IPS-18a (cell line): Measurements from ENCODE around the gene TMC8.

Experiments used
- H3K27ac ChIP-seq: one replicate; pipeline ENCODE4 v1.5.1; 2013; ENCODE audit warnings: low read length
- H3K27me3 ChIP-seq: one replicate; pipeline ENCODE4 v1.6.1; 2013; ENCODE audit warnings: mild to moderate bottlenecking, low read length; ENCODE audit not compliant: control insufficient read depth, insufficient read depth
- H3K36me3 ChIP-seq: one replicate; pipeline ENCODE4 v1.6.1; 2013; ENCODE audit warnings: low read depth, low read length; ENCODE audit not compliant: control insufficient read depth
- H3K4me1 ChIP-seq: one replicate; pipeline ENCODE4 v1.6.1; 2013; ENCODE audit warnings: low read depth, low read length; ENCODE audit not compliant: control insufficient read depth
- H3K4me3 ChIP-seq: one replicate; pipeline ENCODE4 v1.5.1; 2013; ENCODE audit warnings: low read length
- H3K9ac ChIP-seq: one replicate; pipeline ENCODE4 v1.6.1; 2013; ENCODE audit warnings: mild to moderate bottlenecking, low read length, moderate library complexity
- H3K9me3 ChIP-seq: one replicate; pipeline ENCODE4 v1.6.1; 2013; ENCODE audit warnings: low read depth, low read length; ENCODE audit not compliant: control insufficient read depth

The TMC8 gene

GRCh38 chr17:78101542-78101941 is 29.0 kb upstream of the TMC8 start:
- Histone ChIP-seq H3K4me3 (no peak overlapping the region), H3K9ac (no peak overlapping the region), H3K27me3 (no peaks in the 10 kb centered on the region), H3K36me3 (peaks cover 53% of the 10 kb centered on the region), H3K9me3 (no peaks in the 10 kb centered on the region), H3K4me1 (no peaks in the 10 kb centered on the region), H3K27ac (no peak overlapping the region)

- Histone ChIP-seq H3K27ac (no peak overlapping the region), H3K4me1 (no peaks in the 10 kb centered on the region), H3K9me3 (no peaks in the 10 kb centered on the region), H3K27me3 (no peaks in the 10 kb centered on the region), H3K4me3 (no peak overlapping the region), H3K36me3 (peaks cover 37% of the 10 kb centered on the region), H3K9ac (no peak overlapping the region)
These were observed 27.3 kb upstream of the TMC8 start for GRCh38 chr17:78103311-78103710.

- Histone ChIP-seq H3K36me3 (peaks cover 28% of the 10 kb centered on the region), H3K4me1 (no peaks in the 10 kb centered on the region), H3K27me3 (no peaks in the 10 kb centered on the region), H3K9me3 (no peaks in the 10 kb centered on the region), H3K27ac (no peak overlapping the region), H3K4me3 (no peak overlapping the region), H3K9ac (no peak overlapping the region)
These were observed 26.0 kb upstream of the TMC8 start for GRCh38 chr17:78104540-78104941.

- H3K4me1 ChIP-seq, result no peaks in the 10 kb centered on the region
- H3K36me3 ChIP-seq, result peaks cover 26% of the 10 kb centered on the region
- H3K9me3 ChIP-seq, result no peaks in the 10 kb centered on the region
- no peak overlapping the region for H3K27ac ChIP-seq
- H3K27me3 ChIP-seq, result no peaks in the 10 kb centered on the region
- no peak overlapping the region for H3K4me3 ChIP-seq
- no peak overlapping the region for H3K9ac ChIP-seq
These were observed 25.5 kb upstream of the TMC8 start for GRCh38 chr17:78105101-78105500.

GRCh38 chr17:78105551-78105950 is 25.0 kb upstream of the TMC8 start:
- Histone ChIP-seq H3K9me3 (no peaks in the 10 kb centered on the region), H3K4me3 (no peak overlapping the region), H3K27ac (no peak overlapping the region), H3K36me3 (peaks cover 22% of the 10 kb centered on the region), H3K9ac (no peak overlapping the region), H3K27me3 (no peaks in the 10 kb centered on the region), H3K4me1 (no peaks in the 10 kb centered on the region)

GRCh38 chr17:78106211-78106610 is 24.4 kb upstream of the TMC8 start:
- Histone ChIP-seq H3K9ac (no peak overlapping the region), H3K36me3 (peaks cover 21% of the 10 kb centered on the region), H3K27me3 (no peaks in the 10 kb centered on the region), H3K27ac (no peak overlapping the region), H3K9me3 (no peaks in the 10 kb centered on the region), H3K4me1 (no peaks in the 10 kb centered on the region), H3K4me3 (no peak overlapping the region)

- no peak overlapping the region for H3K9ac ChIP-seq
- H3K4me3 ChIP-seq, result no peak overlapping the region
- H3K9me3 ChIP-seq, result no peaks in the 10 kb centered on the region
- peaks cover 18% of the 10 kb centered on the region for H3K36me3 ChIP-seq
- H3K27me3 ChIP-seq, result no peaks in the 10 kb centered on the region
- no peaks in the 10 kb centered on the region for H3K4me1 ChIP-seq
- H3K27ac ChIP-seq, result no peak overlapping the region
These were observed 23.1 kb upstream of the TMC8 start for GRCh38 chr17:78107457-78107856.

GRCh38 chr17:78107976-78108725 is 22.4 kb upstream of the TMC8 start:
- Histone ChIP-seq H3K9me3 (no peaks in the 10 kb centered on the region), H3K4me1 (no peaks in the 10 kb centered on the region), H3K4me3 (no peak overlapping the region), H3K9ac (no peak overlapping the region), H3K36me3 (peaks cover 12% of the 10 kb centered on the region), H3K27ac (no peak overlapping the region), H3K27me3 (no peaks in the 10 kb centered on the region)

GRCh38 chr17:78108726-78109488 is 21.7 kb upstream of the TMC8 start:
- H3K9me3 ChIP-seq, result no peaks in the 10 kb centered on the region
- H3K27me3 ChIP-seq, result no peaks in the 10 kb centered on the region
- H3K36me3 ChIP-seq, result peaks cover 5% of the 10 kb centered on the region
- no peaks in the 10 kb centered on the region for H3K4me1 ChIP-seq
- no peak overlapping the region for H3K4me3 ChIP-seq
- H3K27ac ChIP-seq, result no peak overlapping the region
- no peak overlapping the region for H3K9ac ChIP-seq

GRCh38 chr17:78109489-78109761 is 21.1 kb upstream of the TMC8 start:
- Histone ChIP-seq H3K27me3 (no peaks in the 10 kb centered on the region), H3K27ac (no peak overlapping the region), H3K4me1 (no peaks in the 10 kb centered on the region), H3K9ac (no peak overlapping the region), H3K4me3 (no peak overlapping the region), H3K36me3 (no peaks in the 10 kb centered on the region), H3K9me3 (no peaks in the 10 kb centered on the region)

GRCh38 chr17:78110363-78111015 is 20.1 kb upstream of the TMC8 start:
- Histone ChIP-seq H3K27ac (no peak overlapping the region), H3K36me3 (no peaks in the 10 kb centered on the region), H3K9ac (no peak overlapping the region)

More at GRCh38 chr17:78110363-78111015, 20.1 kb upstream of the TMC8 start:
- Histone ChIP-seq H3K4me3 (no peak overlapping the region), H3K9me3 (no peaks in the 10 kb centered on the region), H3K27me3 (no peaks in the 10 kb centered on the region), H3K4me1 (no peaks in the 10 kb centered on the region)
